ENCODE data around the gene BLOC1S1.

The BLOC1S1 gene

GRCh38 chr12:55686366-55687010, 29.4 kb upstream of the BLOC1S1 start:
- no peak for TF ChIP-seq CTCF (IDR thresholded peaks at IDR 0.05; ENCODE audit: low read depth, low read length, missing control alignments)
- no peak for DNase-seq (ENCODE audit: low read depth)
- H3K4me3 ChIP-seq (ENCODE audit: low read depth, low read length): no peak overlapping the region

DNA sequence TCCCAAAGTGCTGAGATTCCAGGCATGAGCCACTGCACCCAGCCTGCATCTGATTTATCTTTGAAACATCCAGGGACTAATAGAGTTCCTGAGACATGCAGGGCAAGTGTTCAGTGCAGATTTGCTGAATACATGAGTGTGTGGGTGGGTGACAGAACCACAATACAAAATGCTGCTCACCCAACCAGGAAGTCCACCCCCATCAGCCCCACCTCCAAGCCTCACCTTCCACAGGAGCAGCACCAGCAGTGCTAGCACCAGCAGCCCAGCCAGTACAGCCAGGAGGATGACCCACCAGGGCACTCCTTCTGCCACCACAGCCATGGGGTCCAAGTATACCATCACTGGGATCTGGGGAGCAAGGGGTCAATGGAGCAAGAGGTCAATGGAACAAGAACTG, 28.1 kb upstream of the BLOC1S1 start:
- DNase-seq (ENCODE audit: low read depth): no peak
- H3K4me3 ChIP-seq (ENCODE audit: low read depth, low read length): no peak overlapping the region
- no peak for TF ChIP-seq CTCF (IDR thresholded peaks at IDR 0.05; ENCODE audit: low read depth, low read length, missing control alignments)

DNA sequence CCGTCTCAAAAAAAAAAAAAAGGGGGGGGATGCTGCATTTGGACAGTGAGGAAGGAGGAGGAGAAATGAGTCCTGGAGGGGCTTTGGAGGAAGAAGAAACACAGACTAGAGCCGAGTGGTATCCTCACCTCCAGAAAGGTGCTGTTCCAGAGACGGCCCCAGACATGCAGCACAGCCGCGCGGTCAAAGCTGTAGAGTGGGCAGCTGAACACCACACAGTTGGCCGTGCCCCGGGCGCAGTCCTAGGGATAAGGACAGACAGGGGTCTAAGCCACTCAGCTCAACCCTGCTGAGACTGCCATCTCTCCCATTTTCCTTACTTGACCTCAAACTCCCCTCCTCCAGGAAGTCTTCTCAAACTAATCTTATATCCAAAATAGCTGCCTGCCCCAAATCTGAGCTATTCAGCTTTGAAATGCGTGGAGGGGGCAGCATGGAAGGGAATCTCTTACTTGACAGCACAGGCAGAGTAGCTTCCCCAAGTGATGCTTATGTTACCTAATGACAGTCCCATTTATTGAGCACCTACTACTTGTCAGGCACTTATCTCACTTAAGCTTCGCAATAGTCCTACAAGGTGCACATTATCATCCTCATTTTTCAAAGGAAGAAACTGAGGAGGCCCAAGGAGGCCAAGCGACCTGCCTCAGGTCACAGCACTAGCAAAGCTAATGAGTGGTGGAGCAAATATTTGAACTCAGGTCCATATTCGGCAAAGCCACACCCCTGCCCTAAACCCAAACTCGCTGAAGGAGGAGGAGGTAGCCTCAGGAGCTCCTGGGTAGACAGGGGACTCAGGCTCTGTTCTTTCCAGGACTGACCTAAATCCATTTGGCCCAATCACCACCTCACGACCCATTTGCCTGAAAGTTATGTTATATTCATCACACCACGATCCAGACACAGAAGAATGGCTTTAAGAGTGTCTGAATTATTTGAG, 26.9 kb upstream of the BLOC1S1 start:
- DNase-seq (ENCODE audit: low read depth): no peak
- no peak overlapping the region for H3K4me3 ChIP-seq (ENCODE audit: low read depth, low read length)
- TF ChIP-seq CTCF (IDR thresholded peaks at IDR 0.05; ENCODE audit: low read depth, low read length, missing control alignments): no peak

- no peak for TF ChIP-seq CTCF (IDR thresholded peaks at IDR 0.05; ENCODE audit: low read depth, low read length, missing control alignments)
- no peak overlapping the region for H3K4me3 ChIP-seq (ENCODE audit: low read depth, low read length)
- DNase-seq (ENCODE audit: low read depth): no peak
These were observed 23.1 kb upstream of the BLOC1S1 start for GRCh38 chr12:55692631-55693322.

- no peak for TF ChIP-seq CTCF (IDR thresholded peaks at IDR 0.05; ENCODE audit: low read depth, low read length, missing control alignments)
- H3K4me3 ChIP-seq (ENCODE audit: low read depth, low read length): no peak overlapping the region
- no peak for DNase-seq (ENCODE audit: low read depth)
These were observed 22.3 kb upstream of the BLOC1S1 start for GRCh38 chr12:55693323-55694187.

- no peak overlapping the region for H3K4me3 ChIP-seq (ENCODE audit: low read depth, low read length)
- no peak for TF ChIP-seq CTCF (IDR thresholded peaks at IDR 0.05; ENCODE audit: low read depth, low read length, missing control alignments)
- no peak for DNase-seq (ENCODE audit: low read depth)
These were observed 21.7 kb upstream of the BLOC1S1 start for GRCh38 chr12:55694188-55694515.

Measured in GM12864 (cell line).